Thymus (tissue), 11 donors: ENCODE data around the gene MCF2L2. TPM values are rescaled to one million over a fixed set of nuclear protein-coding genes. Genes with fewer than 3 reads are reported as not detected.

Source experiments
- DNase-seq, 9 donors: peaks; one replicate each; pipeline ENCODE4 v3.0.0-alpha.2; 2013; ENCODE audit warnings: low spot score in 9 of 9, low read depth in 6 of 9, missing footprints in 1 of 9
- H3K27ac ChIP-seq, 2 donors: one replicate each; pipeline ENCODE4 v1.5.1; 2013; ENCODE audit warnings: control low read depth in 1 of 2, low read depth in 1 of 2, low read length in 1 of 2, mild to moderate bottlenecking in 1 of 2, moderate library complexity in 1 of 2
- H3K27me3 ChIP-seq, 2 donors: one replicate each; pipeline ENCODE4 v1.5.1; 2013; ENCODE audit warnings: low read length in 1 of 2; ENCODE audit not compliant: control insufficient read depth in 2 of 2, insufficient read depth in 1 of 2
- H3K36me3 ChIP-seq, 2 donors: one replicate each; pipeline ENCODE4 v1.5.1; 2013; ENCODE audit warnings: low read length in 1 of 2, mild to moderate bottlenecking in 1 of 2, moderate library complexity in 1 of 2; ENCODE audit not compliant: control insufficient read depth in 2 of 2, insufficient read depth in 2 of 2
- H3K4me1 ChIP-seq, 2 donors: one replicate each; pipeline ENCODE4 v1.5.1; 2013; ENCODE audit warnings: low read length in 2 of 2; ENCODE audit not compliant: control insufficient read depth in 2 of 2, insufficient read depth in 2 of 2
- H3K4me3 ChIP-seq, 2 donors: one replicate each; pipeline ENCODE4 v1.5.1; 2013; ENCODE audit warnings: low read length in 2 of 2, control low read depth in 1 of 2, mild to moderate bottlenecking in 1 of 2
- H3K9me3 ChIP-seq, 2 donors: one replicate each; pipeline ENCODE4 v1.5.1; 2013; ENCODE audit warnings: low read length in 1 of 2, mild to moderate bottlenecking in 1 of 2; ENCODE audit not compliant: control insufficient read depth in 2 of 2, insufficient read depth in 1 of 2
- WGBS: extraction: QIAGEN DNeasy Blood & Tissue Kit; methylation state at CpG from one replicate; pipeline ENCODE4 v1.1.7; 2013; 5-methylcytosine and 5-hydroxymethylcytosine counted together
- polyA plus RNA-seq: library from polyadenylated mRNA; stranded (reverse); fragments of 200-250 nt; gene quantifications from one replicate; pipeline ENCODE4 v1.2.3, GENCODE V29; 2013
- total RNA-seq: library from RNA; stranded (reverse); fragments of 120-200 nt; gene quantifications from one replicate; pipeline ENCODE4 v1.2.4, GENCODE V29; 2013
- donor health status: healthy.

The MCF2L2 gene
- total and polyA plus RNA-seq, 2 donors, result 1.0 to 1.1 TPM

DNA sequence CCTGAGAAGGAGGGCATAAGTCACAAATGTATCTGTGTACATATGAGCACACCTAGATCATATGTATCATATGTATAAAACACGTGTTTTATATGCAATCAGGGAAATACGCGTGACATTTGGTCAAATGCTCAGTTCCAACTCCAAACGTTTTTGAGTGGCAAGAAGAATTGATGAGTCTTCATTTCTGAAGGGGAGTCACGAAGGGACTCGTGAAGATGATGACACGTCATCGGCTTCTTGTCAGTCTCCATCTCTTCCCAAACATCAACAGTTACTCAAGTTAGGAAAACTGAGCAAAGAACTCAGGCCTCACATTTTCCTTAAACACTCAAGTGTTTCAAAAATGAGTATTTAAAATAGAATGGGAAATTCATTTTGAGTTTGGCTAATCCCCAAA, 95.9 kb downstream of the MCF2L2 start:
- WGBS, result 91% methylated on average over 8 of the region's 8 CpGs
- DNase-seq, result no peak

DNA sequence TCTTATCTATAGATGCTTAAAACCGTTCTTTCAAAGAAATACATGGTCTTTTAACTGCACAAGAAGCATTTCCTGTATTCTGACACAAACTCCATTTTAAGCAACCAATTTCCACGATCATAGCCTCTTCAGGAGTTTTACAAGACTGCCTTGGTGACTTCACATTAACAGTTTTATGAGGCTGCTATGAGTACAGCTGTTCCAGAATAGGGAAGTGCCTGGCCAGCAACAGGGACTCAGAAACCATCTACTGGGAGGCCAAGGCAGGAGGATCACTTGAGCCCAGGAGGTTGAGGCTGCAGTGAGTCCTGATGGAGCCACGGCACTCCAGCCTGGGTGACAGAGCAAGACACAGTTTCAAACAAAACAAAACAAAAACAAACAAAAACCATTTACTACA, 96.9 kb downstream of the MCF2L2 start:
- 36% methylated on average over 3 of the region's 3 CpGs for WGBS
- H3K27me3 ChIP-seq, result no peaks in the 10 kb centered on the region
- peak in 3 of 9 donors; percentile 24 to 55 (median 28) for DNase-seq

More for the DNA sequence above, 95.9 kb downstream of the MCF2L2 start:
- no peak overlapping the region for H3K27ac ChIP-seq
- H3K27me3 ChIP-seq, result no peaks in the 10 kb centered on the region
- peaks cover 11 to 12% of the 10 kb centered on the region in 2 donors for H3K4me1 ChIP-seq
- no peaks in the 10 kb centered on the region for H3K9me3 ChIP-seq
- H3K36me3 ChIP-seq, result no peaks in the 10 kb centered on the region
- no peak overlapping the region for H3K4me3 ChIP-seq

DNA sequence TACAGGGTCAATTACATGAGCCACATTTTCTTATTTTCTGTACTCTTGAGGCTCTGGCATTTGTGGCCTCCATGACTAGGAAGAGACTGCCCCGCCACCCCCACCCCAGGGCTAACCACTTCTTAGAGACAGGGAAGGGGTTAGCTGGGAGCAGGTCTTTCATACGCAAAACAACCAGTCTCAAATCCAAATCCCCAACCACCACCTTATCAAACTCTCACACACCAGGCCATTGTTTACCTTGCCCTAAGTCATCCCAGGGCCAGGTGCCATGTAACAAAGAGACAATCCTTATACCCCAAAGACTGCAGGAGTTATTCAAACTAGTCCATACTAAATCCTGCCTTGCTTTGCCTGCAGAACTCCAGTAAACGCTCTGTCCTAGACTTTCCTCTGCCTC, 97.5 kb downstream of the MCF2L2 start:
- Histone ChIP-seq H3K27ac (peak overlapping the region in 1 of 2 donors; percentile 13), H3K36me3 (no peaks in the 10 kb centered on the region), H3K4me1 (peaks cover 11 to 12% of the 10 kb centered on the region in 2 donors), H3K9me3 (no peaks in the 10 kb centered on the region), H3K4me3 (no peak overlapping the region), H3K27me3 (no peaks in the 10 kb centered on the region)
- WGBS, result 62% methylated on average over 3 of the region's 3 CpGs
- DNase-seq, result peak in 3 of 9 donors; percentile 11 to 33 (median 17)

More for the DNA sequence above, 96.9 kb downstream of the MCF2L2 start:
- Histone ChIP-seq H3K36me3 (no peaks in the 10 kb centered on the region), H3K4me1 (peaks cover 11 to 12% of the 10 kb centered on the region in 2 donors), H3K4me3 (no peak overlapping the region), H3K9me3 (no peaks in the 10 kb centered on the region), H3K27ac (no peak overlapping the region)

DNA sequence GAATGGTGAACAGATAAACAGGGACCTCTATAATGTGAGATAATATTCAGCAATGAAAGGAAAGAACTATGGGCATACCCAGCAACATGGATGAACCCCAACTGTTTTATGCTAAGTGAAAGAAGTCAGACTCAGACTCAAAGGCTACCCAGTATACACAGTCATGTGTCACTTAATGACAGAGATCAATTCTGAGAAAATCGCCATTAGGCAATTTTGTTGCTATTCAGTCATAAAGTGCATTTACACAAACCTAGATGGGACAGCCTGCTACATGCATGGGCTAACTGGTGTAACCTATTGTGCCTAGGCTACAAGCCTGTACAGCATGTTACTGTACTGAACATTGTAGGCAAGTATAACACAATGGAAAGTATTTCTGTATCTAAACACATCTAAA, 98.9 kb downstream of the MCF2L2 start:
- Histone ChIP-seq H3K4me1 (peaks cover 11 to 12% of the 10 kb centered on the region in 2 donors), H3K36me3 (no peaks in the 10 kb centered on the region), H3K9me3 (no peaks in the 10 kb centered on the region), H3K27me3 (no peaks in the 10 kb centered on the region), H3K27ac (no peak overlapping the region), H3K4me3 (no peak overlapping the region)
- no peak for DNase-seq
- 100% methylated on average over 1 of the region's 1 CpG for WGBS

DNA sequence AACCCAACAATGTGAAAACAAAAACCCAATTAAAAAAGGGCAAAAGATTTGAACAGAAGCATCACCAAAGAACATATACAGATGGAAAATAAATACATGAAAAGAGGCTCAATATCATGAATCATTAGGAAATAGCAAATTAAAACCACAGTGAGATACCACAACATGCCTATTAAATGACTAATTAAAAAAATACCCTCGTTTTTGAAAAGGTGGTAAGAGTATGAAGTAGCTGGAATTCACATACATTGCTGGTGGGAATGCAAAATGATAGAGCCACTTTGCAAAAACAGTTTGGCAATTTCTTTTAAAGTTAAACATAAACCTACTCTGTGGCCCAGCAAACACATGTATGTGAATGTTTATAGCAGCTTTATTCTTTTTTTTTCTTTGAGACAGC, 99.6 kb downstream of the MCF2L2 start:
- DNase-seq, result no peak
- no peak overlapping the region for H3K4me3 ChIP-seq
- WGBS, result 46% methylated on average over 1 of the region's 1 CpG

DNA sequence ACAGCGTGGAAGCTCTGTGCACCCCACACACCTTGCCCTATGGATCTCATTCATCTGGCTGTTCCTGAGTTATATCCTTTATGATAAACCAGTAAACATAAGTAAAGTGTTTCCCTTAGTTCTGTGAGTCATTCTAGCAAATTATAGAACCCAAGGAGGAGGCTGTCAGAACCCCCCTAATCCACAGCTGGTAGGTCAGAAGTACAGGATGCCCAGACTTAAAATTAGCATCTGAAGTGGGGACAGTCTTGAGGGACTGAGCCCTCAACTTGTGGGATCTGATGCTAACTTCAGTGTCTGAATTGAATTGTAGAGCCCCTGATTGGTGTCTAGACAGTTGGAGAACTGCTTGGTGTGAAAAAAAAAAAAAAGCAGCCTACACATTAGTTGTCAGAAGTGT, 100.3 kb downstream of the MCF2L2 start:
- no peak for DNase-seq
- Histone ChIP-seq H3K9me3 (no peaks in the 10 kb centered on the region), H3K27me3 (no peaks in the 10 kb centered on the region), H3K27ac (no peak overlapping the region), H3K36me3 (no peaks in the 10 kb centered on the region), H3K4me3 (no peak overlapping the region), H3K4me1 (peaks cover 11 to 12% of the 10 kb centered on the region in 2 donors)
- WGBS, result 100% methylated on average over 1 of the region's 1 CpG

More for the DNA sequence above, 99.6 kb downstream of the MCF2L2 start:
- Histone ChIP-seq H3K27me3 (no peaks in the 10 kb centered on the region), H3K36me3 (no peaks in the 10 kb centered on the region), H3K4me1 (peaks cover 11 to 12% of the 10 kb centered on the region in 2 donors), H3K9me3 (no peaks in the 10 kb centered on the region), H3K27ac (no peak overlapping the region)

DNA sequence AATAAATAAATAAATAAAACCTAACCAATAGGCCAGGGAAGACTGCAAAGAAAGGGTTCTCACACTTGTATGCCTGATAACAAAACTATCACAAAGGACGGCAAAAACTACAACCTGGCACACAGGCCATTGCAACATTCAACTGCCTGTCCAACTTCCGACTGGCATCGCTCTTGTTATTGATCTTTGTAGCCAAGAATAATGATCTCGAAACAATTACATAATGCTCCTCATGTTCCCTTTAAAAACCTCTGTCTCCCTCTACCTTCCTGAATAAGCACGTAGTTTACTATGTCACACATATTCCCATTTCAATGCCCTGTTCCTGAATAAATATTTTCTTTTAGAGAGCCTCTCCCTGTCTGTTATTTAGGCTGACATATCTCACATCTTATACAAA, 101.1 kb downstream of the MCF2L2 start:
- H3K36me3 ChIP-seq, result no peaks in the 10 kb centered on the region
- H3K4me1 ChIP-seq, result peaks cover 11 to 12% of the 10 kb centered on the region in 2 donors
- DNase-seq, result no peak
- 97% methylated on average over 5 of the region's 5 CpGs for WGBS
- H3K27me3 ChIP-seq, result no peaks in the 10 kb centered on the region
- no peak overlapping the region for H3K4me3 ChIP-seq
- no peak overlapping the region for H3K27ac ChIP-seq
- no peaks in the 10 kb centered on the region for H3K9me3 ChIP-seq

DNA sequence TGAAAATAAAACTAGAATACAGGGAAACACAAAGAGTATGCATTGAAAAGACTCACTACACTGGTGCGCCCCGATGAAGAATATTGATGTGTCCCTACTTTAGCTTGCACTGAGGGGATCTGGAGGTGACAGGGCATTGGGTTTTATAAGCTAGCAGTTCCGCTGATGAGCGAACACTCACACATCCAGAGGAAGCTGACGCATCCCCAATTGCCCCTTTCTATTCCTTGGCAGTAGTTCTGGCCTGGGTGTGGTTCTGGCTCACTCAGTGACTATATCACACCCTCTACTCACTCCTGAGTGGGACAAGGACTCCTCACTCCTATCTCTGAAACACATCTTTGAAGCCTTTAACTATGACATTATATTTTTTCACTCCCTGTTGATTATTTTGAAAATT, 104.3 kb downstream of the MCF2L2 start:
- Histone ChIP-seq H3K27ac (no peak overlapping the region), H3K9me3 (no peaks in the 10 kb centered on the region), H3K36me3 (no peaks in the 10 kb centered on the region), H3K27me3 (no peaks in the 10 kb centered on the region), H3K4me1 (peaks cover 8 to 9% of the 10 kb centered on the region in 2 donors), H3K4me3 (no peak overlapping the region)
- DNase-seq, result no peak
- WGBS, result 89% methylated on average over 5 of the region's 5 CpGs

DNA sequence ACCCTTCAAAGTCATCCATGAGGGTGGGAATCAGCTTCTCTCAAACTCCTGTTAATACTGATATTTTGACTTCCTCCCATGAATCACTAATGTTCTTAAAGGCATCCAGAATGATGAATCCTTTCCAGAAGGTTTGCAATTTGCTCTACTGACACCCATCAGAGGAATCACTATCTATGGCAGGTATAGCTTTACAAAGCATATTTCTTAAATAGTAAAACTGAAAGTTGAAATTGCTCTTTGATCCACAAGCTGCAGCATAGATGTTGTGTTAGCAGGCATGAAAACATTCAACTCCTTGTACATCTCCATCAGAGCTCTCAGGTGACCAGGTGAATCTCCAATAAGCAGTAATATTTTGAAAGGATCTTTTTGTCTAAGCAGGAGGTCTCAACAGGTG, 109.0 kb downstream of the MCF2L2 start:
- H3K4me3 ChIP-seq, result no peak overlapping the region
- peaks cover 11 to 21% of the 10 kb centered on the region in 2 donors for H3K4me1 ChIP-seq
- H3K27ac ChIP-seq, result peak overlapping the region in 1 of 2 donors; percentile 20
- no peaks in the 10 kb centered on the region for H3K36me3 ChIP-seq
- H3K27me3 ChIP-seq, result no peaks in the 10 kb centered on the region
- H3K9me3 ChIP-seq, result no peaks in the 10 kb centered on the region
- DNase-seq, result peak in 2 of 9 donors; percentile 22 to 57
